Spleen (tissue), 7 donors: ENCODE measurements around the gene NSL1.

ENCODE experiments used
- POLR2AphosphoS5 ChIP-seq, 3 donors: sonication (generic); formaldehyde crosslinking; IDR thresholded peaks; one replicate each; pipeline ENCODE4 v1.5.1; 2017; ENCODE audit warnings: antibody characterized with exemption in 3 of 3
- TF ChIP-seq, protein P1 (sequence below), 11 experiments: fragments of 200-600 bp in 7 of 11; fragments of 450-650 bp in 4 of 11; sonication (generic) in 4 of 11; IDR thresholded peaks in 8 of 11; conservative IDR thresholded peaks in 3 of 11; 1 replicate in 7 of 11; 2 replicates in 4 of 11; pipeline versions ENCODE4 v1.4.0 to v1.8.0; 2016 to 2021; ENCODE audit warnings: antibody characterized with exemption in 11 of 11, inconsistent platforms in 4 of 11, mild to moderate bottlenecking in 1 of 11
- donor health status: DM: no; HTN: no; CAD: no; lungs with moderate emphysema.
- donor health status: DM: no; HTN: no; CAD: no.
- donor health status: DM: no; HTN: no; CAD: no.

DNA sequence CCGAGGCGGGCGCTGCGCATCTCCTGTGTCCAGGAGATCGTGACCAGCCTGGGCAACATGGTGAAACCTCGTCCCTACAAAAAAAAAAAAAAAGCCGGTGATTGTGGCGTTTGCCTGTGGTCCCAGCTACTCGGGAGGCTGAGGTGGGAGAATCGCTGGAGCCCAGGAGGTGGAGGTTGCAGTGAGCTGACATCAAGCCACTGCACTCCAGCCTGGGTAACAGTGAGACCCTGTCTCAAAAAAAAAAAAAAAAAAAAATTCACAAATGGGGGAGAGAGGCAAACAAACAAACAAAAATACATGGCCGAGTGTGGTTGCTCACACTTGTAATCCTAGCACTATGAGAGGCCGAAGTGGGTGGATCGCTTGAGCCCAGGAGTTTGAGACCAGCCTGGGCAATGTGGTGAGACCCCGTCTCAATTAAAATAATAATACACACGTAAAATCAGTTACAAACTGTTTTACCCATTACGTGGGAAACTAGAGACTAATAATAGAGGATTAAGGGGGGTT lies 875 bp upstream of the NSL1 start:
- TF ChIP-seq, protein P1, sequence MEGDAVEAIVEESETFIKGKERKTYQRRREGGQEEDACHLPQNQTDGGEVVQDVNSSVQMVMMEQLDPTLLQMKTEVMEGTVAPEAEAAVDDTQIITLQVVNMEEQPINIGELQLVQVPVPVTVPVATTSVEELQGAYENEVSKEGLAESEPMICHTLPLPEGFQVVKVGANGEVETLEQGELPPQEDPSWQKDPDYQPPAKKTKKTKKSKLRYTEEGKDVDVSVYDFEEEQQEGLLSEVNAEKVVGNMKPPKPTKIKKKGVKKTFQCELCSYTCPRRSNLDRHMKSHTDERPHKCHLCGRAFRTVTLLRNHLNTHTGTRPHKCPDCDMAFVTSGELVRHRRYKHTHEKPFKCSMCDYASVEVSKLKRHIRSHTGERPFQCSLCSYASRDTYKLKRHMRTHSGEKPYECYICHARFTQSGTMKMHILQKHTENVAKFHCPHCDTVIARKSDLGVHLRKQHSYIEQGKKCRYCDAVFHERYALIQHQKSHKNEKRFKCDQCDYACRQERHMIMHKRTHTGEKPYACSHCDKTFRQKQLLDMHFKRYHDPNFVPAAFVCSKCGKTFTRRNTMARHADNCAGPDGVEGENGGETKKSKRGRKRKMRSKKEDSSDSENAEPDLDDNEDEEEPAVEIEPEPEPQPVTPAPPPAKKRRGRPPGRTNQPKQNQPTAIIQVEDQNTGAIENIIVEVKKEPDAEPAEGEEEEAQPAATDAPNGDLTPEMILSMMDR (IDR thresholded peaks at IDR 0.05 in 8 of 11, conservative IDR thresholded peaks at IDR 0.05 in 3 of 11), result no peak
- TF ChIP-seq POLR2AphosphoS5 (IDR thresholded peaks at IDR 0.05), result no peak
